ENCODE data around the gene CHN2. TPM values are rescaled to one million over a fixed set of nuclear protein-coding genes. Genes with fewer than 3 reads are reported as not detected.
"Not testable (repeated sequence)": the region's sequence is repeated elsewhere in the genome, so short reads cannot be mapped to it uniquely, and the experiment has no call there.

CHN2 gene
- total RNA-seq, 2 donors from 2014 or later, result 7.0 to 29.1 TPM

DNA sequence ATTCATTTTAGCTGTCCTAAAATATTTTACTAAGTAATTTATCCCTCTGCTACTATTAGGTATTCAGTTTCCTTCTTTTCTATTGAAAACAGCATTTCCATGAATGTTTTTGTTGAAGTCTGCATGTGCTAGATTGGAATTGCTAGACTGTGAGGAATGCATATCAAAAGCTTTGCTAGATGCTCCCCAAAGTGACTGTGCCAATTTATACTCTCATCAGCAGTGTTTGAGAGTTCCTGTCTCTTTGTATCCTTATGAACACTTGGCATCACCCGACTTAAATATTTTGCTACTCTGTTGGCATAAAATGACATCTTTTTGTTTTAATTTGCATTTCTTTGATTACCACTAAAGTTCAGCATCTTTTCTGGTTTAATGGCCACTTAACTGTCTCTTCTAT lies 324.0 kb downstream of the CHN2 start:
- intact Hi-C loops (cut with DNase I), result no loop called here

DNA sequence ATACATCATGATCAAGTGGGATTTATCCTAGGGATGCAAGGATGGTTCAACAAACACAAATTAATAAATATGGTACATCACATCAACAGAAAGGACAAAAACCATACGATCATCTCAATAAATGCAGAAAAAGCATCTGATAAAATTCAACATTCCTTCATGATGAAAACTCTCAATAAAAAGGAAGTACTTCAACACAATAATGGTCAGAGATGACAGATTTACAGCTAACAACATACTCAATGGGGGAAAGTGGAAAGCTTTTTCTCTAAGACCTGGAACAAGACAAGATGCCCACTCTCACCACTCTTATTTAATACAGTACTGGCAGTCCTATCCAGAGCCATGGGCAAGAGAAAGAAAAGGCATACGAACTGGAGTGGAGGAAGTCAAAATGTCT lies 329.2 kb downstream of the CHN2 start:
- intact Hi-C loops (cut with DNase I), result no loop called here

More for the DNA sequence above, 324.0 kb downstream of the CHN2 start:
- H3K4me3 ChIP-seq, result no peak overlapping the region
- TF ChIP-seq, protein P1, sequence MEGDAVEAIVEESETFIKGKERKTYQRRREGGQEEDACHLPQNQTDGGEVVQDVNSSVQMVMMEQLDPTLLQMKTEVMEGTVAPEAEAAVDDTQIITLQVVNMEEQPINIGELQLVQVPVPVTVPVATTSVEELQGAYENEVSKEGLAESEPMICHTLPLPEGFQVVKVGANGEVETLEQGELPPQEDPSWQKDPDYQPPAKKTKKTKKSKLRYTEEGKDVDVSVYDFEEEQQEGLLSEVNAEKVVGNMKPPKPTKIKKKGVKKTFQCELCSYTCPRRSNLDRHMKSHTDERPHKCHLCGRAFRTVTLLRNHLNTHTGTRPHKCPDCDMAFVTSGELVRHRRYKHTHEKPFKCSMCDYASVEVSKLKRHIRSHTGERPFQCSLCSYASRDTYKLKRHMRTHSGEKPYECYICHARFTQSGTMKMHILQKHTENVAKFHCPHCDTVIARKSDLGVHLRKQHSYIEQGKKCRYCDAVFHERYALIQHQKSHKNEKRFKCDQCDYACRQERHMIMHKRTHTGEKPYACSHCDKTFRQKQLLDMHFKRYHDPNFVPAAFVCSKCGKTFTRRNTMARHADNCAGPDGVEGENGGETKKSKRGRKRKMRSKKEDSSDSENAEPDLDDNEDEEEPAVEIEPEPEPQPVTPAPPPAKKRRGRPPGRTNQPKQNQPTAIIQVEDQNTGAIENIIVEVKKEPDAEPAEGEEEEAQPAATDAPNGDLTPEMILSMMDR (IDR thresholded peaks at IDR 0.05), result no peak
- no peak for TF ChIP-seq POLR2A (IDR thresholded peaks at IDR 0.05)
- no peaks in the 10 kb centered on the region for H3K4me1 ChIP-seq (replicated peaks)
- H3K36me3 ChIP-seq, result no peaks in the 10 kb centered on the region
- 40% methylated on average over 1 of the region's 1 CpG for WGBS
- H3K9me3 ChIP-seq, result no peaks in the 10 kb centered on the region
- no peak overlapping the region for H3K27ac ChIP-seq
- no peaks in the 10 kb centered on the region for H3K27me3 ChIP-seq (replicated peaks; ENCODE audit: insufficient read depth)
- no peak for DNase-seq (ENCODE audit: low spot score)

DNA sequence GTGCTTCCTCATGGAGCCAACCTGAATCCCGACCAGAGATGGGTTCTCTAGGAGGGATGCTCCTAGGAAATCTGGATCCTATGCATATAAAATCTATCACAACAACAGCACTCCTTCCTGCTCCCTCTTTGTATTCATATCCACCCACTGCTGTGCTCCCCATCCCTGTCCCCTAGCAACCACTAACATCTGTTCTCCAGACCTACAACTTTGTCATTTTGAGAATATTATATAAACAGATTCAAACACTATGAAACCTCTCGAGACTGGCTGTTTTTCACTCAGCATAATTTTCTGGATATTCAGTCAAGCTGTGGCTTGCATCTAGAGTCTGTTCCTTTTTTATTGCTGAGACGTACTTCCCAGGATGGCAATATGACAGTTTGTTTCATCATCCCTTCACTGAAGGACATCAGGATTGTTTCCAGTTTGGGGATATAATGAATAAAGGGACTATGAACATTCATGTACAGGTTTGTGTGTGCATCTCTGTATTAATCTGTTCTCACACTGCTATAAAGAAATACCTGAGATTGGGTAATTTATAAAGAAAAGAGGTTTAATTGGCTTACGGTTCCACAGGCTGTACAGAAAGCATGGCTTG lies 333.0 kb downstream of the CHN2 start:
- TF ChIP-seq POLR2A (IDR thresholded peaks at IDR 0.05) (no peak), POLR2AphosphoS5 (IDR thresholded peaks at IDR 0.05) (no peak)
- TF ChIP-seq, protein P1 (IDR thresholded peaks at IDR 0.05), result no peak
- Histone ChIP-seq H3K9me3 (no peaks in the 10 kb centered on the region), H3K4me3 (no peak overlapping the region), H3K4me1 (replicated peaks) (no peaks in the 10 kb centered on the region), H3K27me3 (replicated peaks; ENCODE audit: insufficient read depth) (no peaks in the 10 kb centered on the region), H3K36me3 (no peaks in the 10 kb centered on the region), H3K27ac (no peak overlapping the region)
- intact Hi-C loops (cut with DNase I), result no loop called here
- DNase-seq (ENCODE audit: low spot score), result no peak
- WGBS, result 88% methylated on average over 4 of the region's 4 CpGs

More for the DNA sequence above, 329.2 kb downstream of the CHN2 start:
- 64% methylated on average over 2 of the region's 2 CpGs for WGBS
- H3K27ac ChIP-seq, result no peak overlapping the region
- no peaks in the 10 kb centered on the region for H3K27me3 ChIP-seq (replicated peaks; ENCODE audit: insufficient read depth)
- no peaks in the 10 kb centered on the region for H3K9me3 ChIP-seq
- H3K4me3 ChIP-seq, result no peak overlapping the region
- no peaks in the 10 kb centered on the region for H3K36me3 ChIP-seq
- no peaks in the 10 kb centered on the region for H3K4me1 ChIP-seq (replicated peaks)
- DNase-seq (ENCODE audit: low spot score), result no peak
- no peak for TF ChIP-seq POLR2AphosphoS5 (IDR thresholded peaks at IDR 0.05)
- TF ChIP-seq, protein P1 (IDR thresholded peaks at IDR 0.05), result no peak
- TF ChIP-seq POLR2A (IDR thresholded peaks at IDR 0.05), result no peak

DNA sequence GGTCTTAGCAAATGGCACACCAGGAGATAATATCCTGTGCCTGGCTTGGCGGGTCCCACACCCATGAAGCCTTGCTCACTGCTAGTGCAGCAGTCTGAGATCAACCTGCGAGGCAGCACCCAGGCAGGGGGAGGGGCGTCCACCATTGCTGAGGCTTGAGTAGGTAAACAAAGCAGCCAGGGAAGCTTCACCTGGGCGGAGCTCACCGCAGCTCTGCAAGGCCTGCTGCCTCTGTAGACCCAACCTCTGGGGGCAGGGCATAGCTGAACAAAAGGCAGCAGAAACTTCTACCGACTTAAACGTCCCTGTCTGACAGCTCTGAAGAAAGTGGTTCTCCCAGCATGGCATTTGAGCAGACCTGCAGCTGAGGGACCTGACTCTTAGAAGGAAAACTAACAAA lies 334.0 kb downstream of the CHN2 start:
- intact Hi-C loops (cut with DNase I); H3K36me3 ChIP-seq; H3K27me3 ChIP-seq (replicated peaks; ENCODE audit: insufficient read depth); H3K27ac ChIP-seq; H3K4me1 ChIP-seq (replicated peaks); DNase-seq (ENCODE audit: low spot score); H3K9me3 ChIP-seq; H3K4me3 ChIP-seq: not testable (repeated sequence)
- 69% methylated on average over 6 of the region's 7 CpGs for WGBS

Other genes starting within 250 kb of the CHN2 start
- gene TRIL, start 236.4 kb upstream of the CHN2 start, total RNA-seq, result 1 to 10 TPM; 3.3 to 3.5 TPM
- 10 to 100 TPM in 1 of 2 donors, 1 to 10 TPM in 1; 4.7 to 48.3 TPM for gene CPVL, start 48.2 kb upstream of the CHN2 start, total RNA-seq

All from prostate gland (tissue), 2 donors.